ENCODE results near the gene DIPK1C.
"Not testable (repeated sequence)": the region's sequence is repeated elsewhere in the genome, so short reads cannot be mapped to it uniquely, and the experiment has no call there.

DIPK1C gene

GRCh38 chr18:74501386-74501785, 44.3 kb upstream of the DIPK1C start:
- no peak overlapping the region for H3K27ac ChIP-seq

GRCh38 chr18:74500774-74501173, 43.7 kb upstream of the DIPK1C start:
- H3K4me2 ChIP-seq (ENCODE audit: low read length); H3K27ac ChIP-seq; H3K4me1 ChIP-seq; H3K36me3 ChIP-seq (ENCODE audit: control insufficient read depth, insufficient read depth, low read length); H3K9ac ChIP-seq; H3K27me3 ChIP-seq (ENCODE audit: control insufficient read depth, insufficient read depth, low read length); H2AFZ ChIP-seq; H3K4me3 ChIP-seq (ENCODE audit: low read depth, low read length); H3K9me3 ChIP-seq (ENCODE audit: control insufficient read depth, low read length): not testable (repeated sequence)
- H3K79me2 ChIP-seq, result peaks cover 16% of the 10 kb centered on the region

More at GRCh38 chr18:74501386-74501785, 44.3 kb upstream of the DIPK1C start:
- Histone ChIP-seq H3K4me1 (no peaks in the 10 kb centered on the region), H2AFZ (no peak overlapping the region), H3K9me3 (ENCODE audit: control insufficient read depth, low read length) (no peaks in the 10 kb centered on the region), H3K79me2 (peaks cover 16% of the 10 kb centered on the region), H3K36me3 (ENCODE audit: control insufficient read depth, insufficient read depth, low read length) (no peaks in the 10 kb centered on the region), H3K4me3 (ENCODE audit: low read depth, low read length) (no peak overlapping the region), H3K4me2 (ENCODE audit: low read length) (no peak overlapping the region), H3K27me3 (ENCODE audit: control insufficient read depth, insufficient read depth, low read length) (no peaks in the 10 kb centered on the region), H3K9ac (no peak overlapping the region)
- no peak for TF ChIP-seq CTCF (IDR thresholded peaks at IDR 0.05)

GRCh38 chr18:74500372-74500771, 43.3 kb upstream of the DIPK1C start:
- H3K4me3 ChIP-seq (ENCODE audit: low read depth, low read length), result peak overlapping the region; percentile 33
- no peaks in the 10 kb centered on the region for H3K36me3 ChIP-seq (ENCODE audit: control insufficient read depth, insufficient read depth, low read length)
- no peak overlapping the region for H3K9ac ChIP-seq
- H3K27me3 ChIP-seq (ENCODE audit: control insufficient read depth, insufficient read depth, low read length), result no peaks in the 10 kb centered on the region
- H3K4me2 ChIP-seq (ENCODE audit: low read length), result no peak overlapping the region
- TF ChIP-seq CTCF (IDR thresholded peaks at IDR 0.05), result no peak
- H3K27ac ChIP-seq, result no peak overlapping the region
- H3K4me1 ChIP-seq, result no peaks in the 10 kb centered on the region
- H2AFZ ChIP-seq, result no peak overlapping the region
- peaks cover 16% of the 10 kb centered on the region for H3K79me2 ChIP-seq
- no peaks in the 10 kb centered on the region for H3K9me3 ChIP-seq (ENCODE audit: control insufficient read depth, low read length)

GRCh38 chr18:74499633-74500032, 42.5 kb upstream of the DIPK1C start:
- no peaks in the 10 kb centered on the region for H3K4me1 ChIP-seq
- no peaks in the 10 kb centered on the region for H3K36me3 ChIP-seq (ENCODE audit: control insufficient read depth, insufficient read depth, low read length)
- H3K9ac ChIP-seq, result no peak overlapping the region
- H3K27me3 ChIP-seq (ENCODE audit: control insufficient read depth, insufficient read depth, low read length), result no peaks in the 10 kb centered on the region
- H3K4me2 ChIP-seq (ENCODE audit: low read length), result no peak overlapping the region
- no peaks in the 10 kb centered on the region for H3K9me3 ChIP-seq (ENCODE audit: control insufficient read depth, low read length)
- peak overlapping the region; percentile 59 for H3K27ac ChIP-seq
- H3K79me2 ChIP-seq, result peaks cover 16% of the 10 kb centered on the region
- TF ChIP-seq CTCF (IDR thresholded peaks at IDR 0.05), result no peak
- H3K4me3 ChIP-seq (ENCODE audit: low read depth, low read length), result peak overlapping the region; percentile 33
- H2AFZ ChIP-seq, result no peak overlapping the region

- Histone ChIP-seq H3K9me3 (ENCODE audit: control insufficient read depth, low read length) (no peaks in the 10 kb centered on the region), H3K4me2 (ENCODE audit: low read length) (no peak overlapping the region), H3K4me1 (no peaks in the 10 kb centered on the region), H3K4me3 (ENCODE audit: low read depth, low read length) (no peak overlapping the region), H3K79me2 (peaks cover 16% of the 10 kb centered on the region), H3K27ac (peak overlapping the region; percentile 59), H3K27me3 (ENCODE audit: control insufficient read depth, insufficient read depth, low read length) (no peaks in the 10 kb centered on the region), H2AFZ (no peak overlapping the region), H3K9ac (no peak overlapping the region), H3K36me3 (ENCODE audit: control insufficient read depth, insufficient read depth, low read length) (no peaks in the 10 kb centered on the region)
- no peak for TF ChIP-seq CTCF (IDR thresholded peaks at IDR 0.05)
Observed at GRCh38 chr18:74498712-74499627, 41.9 kb upstream of the DIPK1C start.

Data from parathyroid adenoma (tissue), 2 donors.